Effector memory CD8-positive, alpha-beta T cell (primary cell): ENCODE results near the gene HOXB8.
A peak's percentile ranks its signal among the peaks of the same experiment; 100 is the strongest.

Experiments used
- ATAC-seq: fragments of 150-1000 bp; cut with Tn5 transposase; replicated peaks from 2 replicates; pipeline ENCODE4 v1.10.0; 2021; ENCODE audit warnings: mild to moderate bottlenecking, moderate library complexity
- DNase-seq, 3 experiments: peaks; one replicate each; pipeline ENCODE4 v3.0.0; 2021
- H3K27ac Mint-ChIP-seq, 2 donors: one replicate each; pipeline ENCODE4 v1.8.0; 2022; ENCODE audit warnings: mild to moderate bottlenecking in 2 of 2, mixed read lengths in 2 of 2, moderate library complexity in 2 of 2
- H3K27me3 Mint-ChIP-seq, 2 donors: one replicate each; pipeline ENCODE4 v1.8.0; 2022; ENCODE audit warnings: mixed read lengths in 2 of 2
- H3K36me3 Mint-ChIP-seq: one replicate; pipeline ENCODE4 v1.8.0; 2022; ENCODE audit warnings: mild to moderate bottlenecking, moderate library complexity, mixed read lengths; ENCODE audit not compliant: insufficient read depth
- H3K4me1 Mint-ChIP-seq, 2 donors: one replicate each; pipeline ENCODE4 v1.8.0; 2022; ENCODE audit warnings: low read depth in 2 of 2, mixed read lengths in 2 of 2
- H3K4me3 Mint-ChIP-seq, 2 donors: one replicate each; pipeline ENCODE4 v1.8.0; 2022; ENCODE audit warnings: mild to moderate bottlenecking in 2 of 2, mixed read lengths in 2 of 2, moderate library complexity in 2 of 2
- H3K9me3 Mint-ChIP-seq, 2 donors: one replicate each; pipeline ENCODE4 v1.8.0; 2022; ENCODE audit warnings: mixed read lengths in 2 of 2

The HOXB8 gene

GRCh38 chr17:48615963-48616716, 1.0 kb upstream of the HOXB8 start:
- Mint-ChIP-seq H3K4me1 (peaks cover 38 to 43% of the 10 kb centered on the region in 2 donors), H3K27me3 (peaks cover 83 to 100% of the 10 kb centered on the region in 2 donors), H3K9me3 (no peaks in the 10 kb centered on the region), H3K27ac (no peak overlapping the region), H3K4me3 (no peak overlapping the region), H3K36me3 (peaks cover 36% of the 10 kb centered on the region)
- DNase-seq, result no peak
- ATAC-seq, result no peak

- Mint-ChIP-seq H3K9me3 (no peaks in the 10 kb centered on the region), H3K27me3 (peaks cover 69 to 94% of the 10 kb centered on the region in 2 donors), H3K4me3 (peak overlapping the region; percentile 98 to 99), H3K36me3 (peaks cover 35% of the 10 kb centered on the region), H3K4me1 (peaks cover 45 to 46% of the 10 kb centered on the region in 2 donors), H3K27ac (peak overlapping the region in 1 of 2 donors; percentile 74)
- DNase-seq (no peak), ATAC-seq (peak; percentile 22)
Observed at GRCh38 chr17:48613862-48614694, 1.0 kb downstream of the HOXB8 start.

GRCh38 chr17:48612854-48613691, 2.0 kb downstream of the HOXB8 start:
- ATAC-seq (peak; percentile 75), DNase-seq (peak in 1 of 3 experiments; percentile 43)
- Mint-ChIP-seq H3K27ac (peak overlapping the region; percentile 67 to 87), H3K36me3 (peaks cover 29% of the 10 kb centered on the region), H3K4me3 (peak overlapping the region; percentile 98 to 99), H3K9me3 (no peaks in the 10 kb centered on the region), H3K27me3 (peaks cover 67 to 94% of the 10 kb centered on the region in 2 donors), H3K4me1 (peaks cover 39 to 45% of the 10 kb centered on the region in 2 donors)

- Mint-ChIP-seq H3K27ac (peak overlapping the region; percentile 67 to 87), H3K27me3 (peaks cover 62 to 94% of the 10 kb centered on the region in 2 donors), H3K4me3 (peak overlapping the region; percentile 98 to 99), H3K9me3 (no peaks in the 10 kb centered on the region), H3K4me1 (peaks cover 41 to 44% of the 10 kb centered on the region in 2 donors), H3K36me3 (peaks cover 28% of the 10 kb centered on the region)
- ATAC-seq, result peak; percentile 13
- no peak for DNase-seq
Observed at GRCh38 chr17:48612456-48612853, 2.6 kb downstream of the HOXB8 start.

- DNase-seq (no peak), ATAC-seq (no peak)
- peaks cover 37 to 38% of the 10 kb centered on the region in 2 donors for H3K4me1 Mint-ChIP-seq
- peak overlapping the region; percentile 98 to 99 for H3K4me3 Mint-ChIP-seq
- H3K9me3 Mint-ChIP-seq, result no peaks in the 10 kb centered on the region
- peaks cover 58 to 94% of the 10 kb centered on the region in 2 donors for H3K27me3 Mint-ChIP-seq
- peak overlapping the region; percentile 67 to 87 for H3K27ac Mint-ChIP-seq
- peaks cover 24% of the 10 kb centered on the region for H3K36me3 Mint-ChIP-seq
Observed at GRCh38 chr17:48611681-48612455, 3.2 kb downstream of the HOXB8 start.

GRCh38 chr17:48611213-48611612, 3.9 kb downstream of the HOXB8 start:
- Mint-ChIP-seq H3K27me3 (peaks cover 58 to 94% of the 10 kb centered on the region in 2 donors), H3K9me3 (no peaks in the 10 kb centered on the region), H3K36me3 (peaks cover 24% of the 10 kb centered on the region), H3K4me3 (peak overlapping the region; percentile 98 to 99), H3K27ac (peak overlapping the region; percentile 26 to 41), H3K4me1 (peaks cover 35 to 36% of the 10 kb centered on the region in 2 donors)
- ATAC-seq (no peak), DNase-seq (no peak)

GRCh38 chr17:48610282-48611211, 4.5 kb downstream of the HOXB8 start, which contains the start of gene HOXB7:
TSS of gene HOXB7 (minus strand) at chr17:48611017. CDS start at chr17:48610918, 99 bp downstream.
- H3K4me1 Mint-ChIP-seq, result peaks cover 35 to 36% of the 10 kb centered on the region in 2 donors
- H3K9me3 Mint-ChIP-seq, result no peaks in the 10 kb centered on the region
- peaks cover 24% of the 10 kb centered on the region for H3K36me3 Mint-ChIP-seq
- DNase-seq, result peak in 2 of 3 experiments; percentile 42 to 59
- ATAC-seq, result peak; percentile 36
- H3K27me3 Mint-ChIP-seq, result peaks cover 56 to 94% of the 10 kb centered on the region in 2 donors
- H3K27ac Mint-ChIP-seq, result peak within 1 kb of the TSS; percentile 26 to 41
- peak within 1 kb of the TSS; percentile 98 to 99 for H3K4me3 Mint-ChIP-seq

- no peak for DNase-seq
- ATAC-seq, result no peak
- Mint-ChIP-seq H3K9me3 (no peaks in the 10 kb centered on the region), H3K36me3 (peaks cover 20% of the 10 kb centered on the region), H3K4me1 (peaks cover 36 to 37% of the 10 kb centered on the region in 2 donors), H3K27ac (no peak overlapping the region), H3K4me3 (peak overlapping the region; percentile 98 to 99), H3K27me3 (peaks cover 55 to 94% of the 10 kb centered on the region in 2 donors)
Observed at GRCh38 chr17:48609759-48610281, 5.3 kb downstream of the HOXB8 start.

- Mint-ChIP-seq H3K4me3 (peak overlapping the region in 1 of 2 donors; percentile 98), H3K9me3 (no peaks in the 10 kb centered on the region), H3K27ac (no peak overlapping the region), H3K36me3 (peaks cover 15% of the 10 kb centered on the region), H3K27me3 (peaks cover 55 to 94% of the 10 kb centered on the region in 2 donors), H3K4me1 (peaks cover 30 to 36% of the 10 kb centered on the region in 2 donors)
- no peak for ATAC-seq
- no peak for DNase-seq
Observed at GRCh38 chr17:48609033-48609432, 6.1 kb downstream of the HOXB8 start.

- Mint-ChIP-seq H3K4me3 (no peak overlapping the region), H3K27me3 (peaks cover 55 to 94% of the 10 kb centered on the region in 2 donors), H3K4me1 (peaks cover 25 to 36% of the 10 kb centered on the region in 2 donors), H3K9me3 (no peaks in the 10 kb centered on the region), H3K36me3 (peaks cover 10% of the 10 kb centered on the region), H3K27ac (no peak overlapping the region)
- DNase-seq, result no peak
- ATAC-seq, result no peak
Observed at GRCh38 chr17:48608494-48608834, 6.6 kb downstream of the HOXB8 start.

GRCh38 chr17:48606892-48607614, 8.0 kb downstream of the HOXB8 start:
- ATAC-seq (no peak), DNase-seq (no peak)
- Mint-ChIP-seq H3K4me1 (peaks cover 25 to 33% of the 10 kb centered on the region in 2 donors), H3K27ac (no peak overlapping the region), H3K27me3 (peaks cover 67 to 94% of the 10 kb centered on the region in 2 donors), H3K9me3 (no peaks in the 10 kb centered on the region), H3K36me3 (peaks cover 4% of the 10 kb centered on the region), H3K4me3 (no peak overlapping the region)
